BLaER1 (cell line): ENCODE data around the gene MYO1G.
"Not testable (repeated sequence)": the region's sequence is repeated elsewhere in the genome, so short reads cannot be mapped to it uniquely, and the experiment has no call there.

Source experiments
- H3K27ac ChIP-seq: shearing (Covaris generic); formaldehyde crosslinking; 2 replicates; pipeline ENCODE4 v1.8.1; 2022
- H3K27me3 ChIP-seq: shearing (Covaris generic); formaldehyde crosslinking; 2 replicates; pipeline ENCODE4 v1.8.1; 2022
- H3K36me3 ChIP-seq: shearing (Covaris generic); formaldehyde crosslinking; 2 replicates; pipeline ENCODE4 v1.8.1; 2022
- H3K4me1 ChIP-seq: shearing (Covaris generic); formaldehyde crosslinking; 2 replicates; pipeline ENCODE4 v1.8.1; 2022
- H3K4me2 ChIP-seq: shearing (Covaris generic); formaldehyde crosslinking; 2 replicates; pipeline ENCODE4 v1.8.1; 2022
- H3K4me3 ChIP-seq: shearing (Covaris generic); formaldehyde crosslinking; 2 replicates; pipeline ENCODE4 v1.8.1; 2022
- H3K9ac ChIP-seq: shearing (Covaris generic); formaldehyde crosslinking; 2 replicates; pipeline ENCODE4 v1.8.1; 2022
- H3K9me3 ChIP-seq: shearing (Covaris generic); formaldehyde crosslinking; 2 replicates; pipeline ENCODE4 v1.8.1; 2022
- H4K20me1 ChIP-seq: shearing (Covaris generic); formaldehyde crosslinking; 2 replicates; pipeline ENCODE4 v1.8.1; 2022
- Cebpa-rat ChIP-seq: shearing (Covaris generic); IDR thresholded peaks from 2 replicates; pipeline ENCODE4 v1.8.1; 2022

Gene MYO1G

DNA sequence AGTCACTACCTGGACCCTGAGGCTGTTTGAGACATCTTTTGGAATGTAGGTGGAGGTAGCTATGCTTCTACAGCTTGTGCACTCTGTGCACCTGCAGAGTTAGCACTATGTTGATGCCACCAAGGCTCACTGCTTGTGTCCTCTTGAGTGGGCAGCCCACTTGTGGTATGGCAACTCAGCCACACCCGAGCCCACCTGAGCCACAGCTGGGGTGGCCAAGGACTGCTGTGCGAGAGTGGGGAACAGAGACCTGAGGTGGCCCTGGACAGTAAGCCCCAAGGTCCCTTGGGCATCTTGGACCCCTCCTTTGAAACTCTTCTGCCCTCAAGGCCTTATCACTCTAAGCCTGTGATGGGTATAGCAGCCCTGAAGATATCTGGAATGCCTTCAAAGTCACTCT, 25.7 kb downstream of the MYO1G start:
- H3K27ac ChIP-seq = no peak overlapping the region
- no peaks in the 10 kb centered on the region for H3K36me3 ChIP-seq
- no peak overlapping the region for H3K9ac ChIP-seq
- TF ChIP-seq Cebpa-rat = no peak
- no peaks in the 10 kb centered on the region for H3K9me3 ChIP-seq
- no peak overlapping the region for H3K4me3 ChIP-seq
- no peaks in the 10 kb centered on the region for H3K4me1 ChIP-seq
- no peak overlapping the region for H3K4me2 ChIP-seq
- H4K20me1 ChIP-seq = no peaks in the 10 kb centered on the region
- no peaks in the 10 kb centered on the region for H3K27me3 ChIP-seq

DNA sequence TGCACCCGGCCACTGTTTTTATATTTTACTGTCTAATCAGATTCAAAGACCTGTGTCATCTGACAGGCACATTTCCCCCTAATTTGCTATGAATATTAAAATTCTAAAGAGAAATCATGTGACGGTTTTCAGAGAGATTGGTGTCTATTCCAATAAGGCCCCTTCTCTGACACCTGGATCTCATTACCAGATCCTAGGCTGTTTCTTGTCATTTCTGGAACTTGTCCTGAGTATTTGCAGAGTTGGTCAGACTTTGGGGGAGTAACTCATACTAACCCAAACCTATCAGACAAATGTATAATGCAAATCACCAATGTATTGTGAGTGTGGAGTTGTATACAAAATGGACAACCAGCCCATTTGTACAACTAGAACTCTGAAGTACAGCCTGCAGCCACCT, 29.5 kb downstream of the MYO1G start:
- Histone ChIP-seq H4K20me1 (no peaks in the 10 kb centered on the region), H3K36me3 (no peaks in the 10 kb centered on the region), H3K27ac (no peak overlapping the region), H3K4me2 (no peak overlapping the region), H3K4me3 (no peak overlapping the region), H3K27me3 (no peaks in the 10 kb centered on the region), H3K9me3 (no peaks in the 10 kb centered on the region), H3K4me1 (no peaks in the 10 kb centered on the region), H3K9ac (no peak overlapping the region)
- TF ChIP-seq Cebpa-rat = no peak

DNA sequence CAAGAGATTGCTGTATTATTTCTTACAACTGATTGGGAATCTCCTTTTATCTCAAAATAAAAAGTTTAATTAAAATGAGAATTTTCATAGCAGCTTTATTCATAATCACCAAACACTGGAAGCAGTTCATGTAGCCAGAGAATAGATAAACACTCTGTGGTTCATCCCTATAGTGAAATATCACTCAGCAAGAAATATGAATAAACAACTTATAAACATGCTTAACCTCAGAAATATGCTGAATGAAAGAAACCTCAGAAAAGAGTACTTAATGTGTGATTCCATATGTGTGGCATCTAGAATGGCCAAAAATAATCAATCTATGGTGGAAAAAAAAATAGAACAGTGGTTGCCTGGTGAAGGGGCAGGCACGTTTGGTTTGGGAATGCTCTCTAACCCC, 33.3 kb downstream of the MYO1G start:
- H3K36me3 ChIP-seq = no peaks in the 10 kb centered on the region
- TF ChIP-seq Cebpa-rat = no peak
- H3K9me3 ChIP-seq = no peaks in the 10 kb centered on the region
- H3K4me2 ChIP-seq = no peak overlapping the region
- no peak overlapping the region for H3K4me3 ChIP-seq
- H3K27ac ChIP-seq = no peak overlapping the region
- H3K9ac ChIP-seq = no peak overlapping the region
- H3K27me3 ChIP-seq = no peaks in the 10 kb centered on the region
- H4K20me1 ChIP-seq = no peaks in the 10 kb centered on the region
- no peaks in the 10 kb centered on the region for H3K4me1 ChIP-seq

DNA sequence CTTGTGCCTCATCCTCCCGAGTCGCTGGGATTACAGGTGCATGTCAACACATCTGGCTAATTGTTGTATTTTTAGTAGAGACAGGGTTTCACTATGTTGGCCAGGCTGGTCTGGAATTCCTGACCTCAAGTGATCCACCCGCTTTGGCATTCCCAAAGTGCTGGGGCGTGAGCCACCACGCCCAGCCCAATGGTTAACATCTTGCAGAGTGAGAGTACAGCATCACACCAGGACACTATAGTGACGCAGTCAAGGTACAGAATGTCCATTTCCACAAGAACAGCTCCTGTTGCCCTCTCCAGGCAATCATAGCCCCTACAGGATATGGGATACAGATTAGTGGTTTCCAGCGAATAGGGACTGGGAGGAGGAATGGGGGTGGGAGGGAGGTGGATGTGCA, 34.0 kb downstream of the MYO1G start:
- no peak overlapping the region for H3K4me2 ChIP-seq
- TF ChIP-seq Cebpa-rat = no peak

DNA sequence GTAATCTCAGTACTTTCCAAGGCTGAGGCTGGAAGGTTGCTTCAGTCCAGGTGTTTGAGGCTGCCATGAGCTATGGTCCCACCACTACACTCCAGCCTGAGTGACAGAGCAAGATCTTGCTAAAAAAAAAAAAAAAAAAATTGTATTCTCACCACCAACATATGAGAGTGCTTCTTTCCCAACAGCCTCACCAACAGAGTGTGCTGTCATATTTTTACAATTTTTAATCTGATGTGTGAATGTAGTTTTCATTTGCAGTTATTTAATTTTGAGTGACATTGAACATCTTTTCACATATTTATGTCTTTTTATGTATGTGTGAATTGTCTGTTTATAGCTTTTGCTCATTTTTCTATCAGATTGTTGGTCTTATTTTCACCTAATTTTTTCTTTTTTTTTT, 35.2 kb downstream of the MYO1G start:
- no peak for TF ChIP-seq Cebpa-rat
- no peaks in the 10 kb centered on the region for H3K27me3 ChIP-seq
- no peaks in the 10 kb centered on the region for H3K36me3 ChIP-seq
- H3K4me1 ChIP-seq = no peaks in the 10 kb centered on the region
- H3K4me2 ChIP-seq = no peak overlapping the region
- H3K27ac ChIP-seq = no peak overlapping the region
- no peak overlapping the region for H3K4me3 ChIP-seq
- no peaks in the 10 kb centered on the region for H4K20me1 ChIP-seq
- no peak overlapping the region for H3K9ac ChIP-seq
- H3K9me3 ChIP-seq = no peaks in the 10 kb centered on the region

More for the DNA sequence above, 34.0 kb downstream of the MYO1G start:
- Histone ChIP-seq H3K27ac (no peak overlapping the region), H3K4me3 (no peak overlapping the region), H4K20me1 (no peaks in the 10 kb centered on the region), H3K27me3 (no peaks in the 10 kb centered on the region), H3K4me1 (no peaks in the 10 kb centered on the region), H3K36me3 (no peaks in the 10 kb centered on the region), H3K9ac (no peak overlapping the region), H3K9me3 (no peaks in the 10 kb centered on the region)

DNA sequence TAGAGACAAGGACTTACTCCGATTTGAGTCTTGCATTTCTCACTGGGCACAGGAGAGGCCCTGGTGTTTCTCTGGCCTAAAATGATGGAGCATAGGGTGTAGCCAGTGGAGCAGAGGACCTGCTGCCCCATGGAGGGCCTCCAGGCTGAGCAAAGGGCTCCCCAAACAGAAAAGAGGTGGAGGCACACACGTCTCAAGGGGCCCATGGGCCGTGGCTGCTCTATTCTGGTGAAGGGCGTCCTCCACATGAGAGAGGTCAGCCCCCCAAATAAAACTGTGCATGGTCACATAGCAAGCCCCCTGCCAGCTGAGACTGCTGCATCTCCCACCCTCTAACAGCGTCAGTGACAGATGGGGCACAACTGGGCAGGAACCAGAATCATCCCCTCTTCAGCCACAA, 41.4 kb downstream of the MYO1G start:
- TF ChIP-seq Cebpa-rat = no peak
- peaks cover 35% of the 10 kb centered on the region for H3K4me1 ChIP-seq

DNA sequence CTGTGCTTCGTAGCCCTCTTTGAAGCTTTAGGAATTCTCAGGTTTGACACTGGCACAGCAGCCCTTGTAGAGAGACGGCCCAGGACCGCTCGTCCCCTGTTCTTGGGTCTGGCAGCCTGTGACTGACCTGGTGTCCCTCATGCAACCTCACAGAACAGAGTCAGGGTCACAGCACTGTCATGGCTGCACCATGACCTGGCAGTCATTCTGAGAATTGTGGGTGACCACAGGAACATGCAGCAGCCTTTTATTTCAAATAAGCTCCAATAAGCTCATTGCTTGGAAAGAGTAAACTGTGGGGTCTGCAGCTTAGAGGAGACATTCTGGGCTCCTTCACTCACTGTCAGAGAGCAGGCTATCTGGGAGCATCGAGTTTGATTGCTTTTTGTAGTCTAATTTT, 42.5 kb downstream of the MYO1G start:
- Histone ChIP-seq H4K20me1 (no peaks in the 10 kb centered on the region), H3K4me2 (peak overlapping the region; percentile 95), H3K36me3 (no peaks in the 10 kb centered on the region), H3K27ac (peak overlapping the region; percentile 84), H3K4me3 (no peak overlapping the region), H3K4me1 (peaks cover 35% of the 10 kb centered on the region), H3K27me3 (no peaks in the 10 kb centered on the region), H3K9ac (peak overlapping the region; percentile 22; the same call in 1 of the 2 replicates), H3K9me3 (no peaks in the 10 kb centered on the region)
- no peak for TF ChIP-seq Cebpa-rat

More for the DNA sequence above, 41.4 kb downstream of the MYO1G start:
- no peak overlapping the region for H3K4me3 ChIP-seq
- no peaks in the 10 kb centered on the region for H3K9me3 ChIP-seq
- H3K27ac ChIP-seq = peak overlapping the region; percentile 32; the same call in 1 of the 2 replicates
- peak overlapping the region; percentile 95 for H3K4me2 ChIP-seq
- H3K9ac ChIP-seq = no peak overlapping the region
- H4K20me1 ChIP-seq = no peaks in the 10 kb centered on the region
- H3K27me3 ChIP-seq = no peaks in the 10 kb centered on the region
- no peaks in the 10 kb centered on the region for H3K36me3 ChIP-seq

DNA sequence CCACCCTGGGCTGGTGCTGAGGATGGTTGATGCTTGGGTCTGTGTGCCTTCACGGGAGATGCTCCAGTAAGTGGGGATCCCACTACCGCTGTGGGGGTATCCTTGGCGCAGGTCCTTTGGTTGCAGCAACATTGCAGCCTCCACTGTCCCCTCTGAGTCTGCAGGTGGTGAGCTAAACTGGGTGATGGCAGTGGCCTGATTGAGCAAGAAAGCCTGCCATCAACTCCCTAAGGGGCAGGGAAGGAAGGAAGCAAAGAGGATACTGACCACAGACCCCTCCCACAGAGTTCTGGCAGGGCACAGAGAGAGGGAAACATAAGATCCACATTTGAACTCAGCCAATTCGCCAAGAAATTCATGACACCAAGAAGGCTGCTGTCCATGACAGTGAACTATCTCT, 43.2 kb downstream of the MYO1G start:
- Histone ChIP-seq H3K27me3 (no peaks in the 10 kb centered on the region), H3K9me3 (no peaks in the 10 kb centered on the region), H3K27ac (peak overlapping the region; percentile 84), H3K4me2 (peak overlapping the region; percentile 95), H3K9ac (peak overlapping the region; percentile 58; the same call in 1 of the 2 replicates), H3K36me3 (no peaks in the 10 kb centered on the region), H3K4me3 (peak overlapping the region; percentile 39; the same call in 1 of the 2 replicates), H3K4me1 (peaks cover 35% of the 10 kb centered on the region), H4K20me1 (no peaks in the 10 kb centered on the region)
- TF ChIP-seq Cebpa-rat = peak; percentile 98

DNA sequence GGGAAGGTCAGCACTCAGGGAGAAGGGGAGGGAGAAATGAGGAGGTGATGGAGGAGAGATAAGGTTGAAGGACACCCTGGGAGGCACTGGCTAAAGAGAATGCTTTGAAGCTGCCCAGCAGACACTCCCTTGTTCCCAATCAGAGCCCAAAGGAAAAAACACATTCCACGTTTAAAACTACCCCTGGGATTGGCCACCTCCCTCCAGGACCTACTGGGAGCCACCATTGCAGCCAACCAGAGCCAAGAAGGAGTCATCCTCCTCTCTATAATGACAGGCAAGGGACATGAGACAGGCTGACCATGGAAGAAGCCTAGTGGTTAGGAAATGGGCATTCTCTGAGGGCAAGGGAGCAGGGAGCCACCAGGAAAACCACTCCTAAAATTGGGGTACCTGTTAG, 43.8 kb downstream of the MYO1G start:
- Histone ChIP-seq H3K9ac (peak overlapping the region; percentile 58), H3K27me3 (no peaks in the 10 kb centered on the region), H3K9me3 (peaks cover 1% of the 10 kb centered on the region), H3K36me3 (no peaks in the 10 kb centered on the region), H3K27ac (peak overlapping the region; percentile 84), H3K4me2 (peak overlapping the region; percentile 95), H4K20me1 (no peaks in the 10 kb centered on the region), H3K4me1 (peaks cover 35% of the 10 kb centered on the region), H3K4me3 (peak overlapping the region; percentile 39; the same call in 1 of the 2 replicates)
- TF ChIP-seq Cebpa-rat = no peak

DNA sequence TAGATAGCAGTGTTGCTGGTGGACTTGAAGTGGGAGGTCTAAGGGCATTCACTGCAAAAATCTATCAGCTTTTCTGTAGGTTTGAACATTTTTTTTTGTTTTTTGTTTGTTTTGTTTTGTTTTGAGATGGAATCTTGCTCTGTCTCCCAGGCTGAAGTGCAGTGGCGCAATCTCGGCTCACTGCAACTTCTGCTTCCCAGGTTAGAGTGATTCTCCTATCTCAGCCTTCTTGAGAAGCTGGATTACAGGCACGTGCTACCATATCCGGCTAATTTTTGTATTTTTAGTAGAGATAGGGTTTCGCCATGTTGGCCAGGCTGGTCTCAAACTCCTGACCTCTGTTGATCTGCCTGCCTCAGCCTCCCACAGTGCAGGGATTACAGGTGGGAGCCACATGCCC, 44.3 kb downstream of the MYO1G start:
- H4K20me1 ChIP-seq, H3K36me3 ChIP-seq, H3K9me3 ChIP-seq, H3K9ac ChIP-seq, H3K27me3 ChIP-seq, H3K4me3 ChIP-seq: not testable (repeated sequence)
- Histone ChIP-seq H3K4me1 (peaks cover 35% of the 10 kb centered on the region), H3K27ac (peak overlapping the region; percentile 84), H3K4me2 (peak overlapping the region; percentile 95)

DNA sequence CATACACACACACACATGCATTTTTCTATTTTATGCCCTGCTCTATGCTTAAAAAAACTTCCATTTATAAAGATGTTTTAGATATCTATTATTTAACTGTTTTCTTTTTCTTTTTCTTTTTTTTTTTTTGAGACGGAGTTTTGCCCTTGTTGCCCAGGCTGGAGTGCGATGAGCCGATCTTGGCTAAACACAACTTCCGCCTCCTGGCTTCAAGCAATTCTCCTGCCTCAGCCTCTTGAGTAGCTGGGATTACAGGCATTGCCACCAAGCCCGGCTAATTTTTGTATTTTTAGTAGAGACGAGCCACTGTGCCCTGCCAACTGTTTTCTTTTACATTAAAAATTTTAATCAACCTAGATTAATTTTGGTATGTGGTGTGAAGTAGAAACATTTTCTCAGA, 47.9 kb downstream of the MYO1G start:
- Histone ChIP-seq H3K27me3 (no peaks in the 10 kb centered on the region), H3K36me3 (no peaks in the 10 kb centered on the region), H3K9me3 (peaks cover 5% of the 10 kb centered on the region), H4K20me1 (no peaks in the 10 kb centered on the region), H3K4me3 (no peak overlapping the region), H3K9ac (no peak overlapping the region), H3K4me1 (peaks cover 17% of the 10 kb centered on the region), H3K27ac (no peak overlapping the region), H3K4me2 (no peak overlapping the region)
- TF ChIP-seq Cebpa-rat = no peak
